H1 (cell line): Measurements from ENCODE around the gene PIK3CG. TPM values are rescaled to one million over a fixed set of nuclear protein-coding genes. Genes with fewer than 3 reads are reported as not detected.

Experiments used
- polyA plus RNA-seq, 7 experiments: library from polyadenylated mRNA; depleted of rRNA in 3 of 7; stranded (reverse) in 5 of 7; unstranded in 2 of 7; fragments of >200 nt in 5 of 7; fragments of 200-250 nt in 2 of 7; gene quantifications; 1 replicate in 5 of 7; 2 replicates in 1 of 7; 4 replicates in 1 of 7; pipeline versions ENCODE4 v1.2.1 to v1.2.3, GENCODE V29; 2011 to 2013; ENCODE audit warnings: missing spikeins in 2 of 7, mixed read lengths in 2 of 7
- total RNA-seq: library from RNA; stranded (reverse); fragmentation: NEBNext Ultra II Directional; extraction: Animal tissue kit (Norgen Biotek cat#: 25700); gene quantifications from 2 replicates; pipeline ENCODE4 v1.2.1, GENCODE V29; 2021
- TF ChIP-seq, protein P1 (sequence below): IDR thresholded peaks from 2 replicates; pipeline ENCODE4 v1.6.1; 2011; ENCODE audit warnings: low read length, improper control_type of control experiment

PIK3CG gene
- total and polyA plus RNA-seq, 2 of the 8 experiments (the other 6 are each of a cell fraction or from before 2014, with no cell fraction given) = not detected

DNA sequence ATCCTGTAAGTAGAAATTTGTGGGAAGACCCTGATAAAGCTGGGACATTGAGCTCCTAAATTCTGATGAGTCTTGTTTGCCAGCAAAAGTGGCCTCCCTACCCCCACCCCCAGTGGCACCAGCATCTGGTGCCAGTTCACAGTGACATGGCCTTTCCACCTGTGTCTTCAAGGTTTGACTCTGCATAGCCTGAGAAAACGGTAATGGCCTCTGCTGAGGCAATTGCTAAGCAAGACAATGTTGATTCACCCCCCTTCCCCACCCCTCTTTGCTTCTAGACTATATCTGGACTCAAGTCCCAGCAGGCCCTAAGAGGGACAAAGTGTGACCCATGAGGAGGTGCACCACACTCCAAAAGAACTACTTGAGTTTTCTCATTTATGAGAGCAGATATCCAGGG, 48.0 kb upstream of the PIK3CG start (continued):
- TF ChIP-seq, protein P1, sequence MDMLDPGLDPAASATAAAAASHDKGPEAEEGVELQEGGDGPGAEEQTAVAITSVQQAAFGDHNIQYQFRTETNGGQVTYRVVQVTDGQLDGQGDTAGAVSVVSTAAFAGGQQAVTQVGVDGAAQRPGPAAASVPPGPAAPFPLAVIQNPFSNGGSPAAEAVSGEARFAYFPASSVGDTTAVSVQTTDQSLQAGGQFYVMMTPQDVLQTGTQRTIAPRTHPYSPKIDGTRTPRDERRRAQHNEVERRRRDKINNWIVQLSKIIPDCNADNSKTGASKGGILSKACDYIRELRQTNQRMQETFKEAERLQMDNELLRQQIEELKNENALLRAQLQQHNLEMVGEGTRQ = no peak
